Germinal center (tissue), 1 donor: Measurements from ENCODE around the gene ALK.

ENCODE experiments used
- DNase-seq: peaks from one replicate; pipeline ENCODE4 v3.0.0; 2012; ENCODE audit warnings: mixed read lengths, low spot score

ALK gene

GRCh38 chr2:29487967-29488555, 433.3 kb downstream of the ALK start:
- no peak for DNase-seq

GRCh38 chr2:29485631-29486030, 435.8 kb downstream of the ALK start:
- DNase-seq = no peak

GRCh38 chr2:29485117-29485516, 436.3 kb downstream of the ALK start:
- DNase-seq = no peak

- no peak for DNase-seq
Measured at GRCh38 chr2:29482867-29483266, 438.5 kb downstream of the ALK start.

GRCh38 chr2:29482348-29482747, 439.0 kb downstream of the ALK start:
- DNase-seq = no peak

GRCh38 chr2:29481313-29481712, 440.1 kb downstream of the ALK start:
- no peak for DNase-seq

- no peak for DNase-seq
Measured at GRCh38 chr2:29480426-29480825, 441.0 kb downstream of the ALK start.

- DNase-seq = no peak
Measured at GRCh38 chr2:29479401-29479800, 442.0 kb downstream of the ALK start.

GRCh38 chr2:29478641-29479040, 442.7 kb downstream of the ALK start:
- no peak for DNase-seq

- DNase-seq = no peak
Measured at GRCh38 chr2:29477186-29477585, 444.2 kb downstream of the ALK start.

GRCh38 chr2:29475499-29475898, 445.9 kb downstream of the ALK start:
- DNase-seq = no peak

GRCh38 chr2:29469961-29470360, 451.4 kb downstream of the ALK start:
- no peak for DNase-seq

GRCh38 chr2:29469516-29469915, 451.9 kb downstream of the ALK start:
- no peak for DNase-seq

- DNase-seq = no peak
Measured at GRCh38 chr2:29463181-29463900, 458.0 kb downstream of the ALK start.

GRCh38 chr2:29462293-29462692, 459.1 kb downstream of the ALK start:
- no peak for DNase-seq

GRCh38 chr2:29460190-29460589, 461.2 kb downstream of the ALK start:
- DNase-seq = no peak

- no peak for DNase-seq
Measured at GRCh38 chr2:29459445-29460179, 461.8 kb downstream of the ALK start.

- no peak for DNase-seq
Measured at GRCh38 chr2:29456429-29456828, 465.0 kb downstream of the ALK start.

- no peak for DNase-seq
Measured at GRCh38 chr2:29455200-29455860, 466.1 kb downstream of the ALK start.

GRCh38 chr2:29452036-29452435, 469.4 kb downstream of the ALK start:
- no peak for DNase-seq

GRCh38 chr2:29450596-29451222, 470.7 kb downstream of the ALK start:
- no peak for DNase-seq

- DNase-seq = no peak
Measured at GRCh38 chr2:29449499-29449898, 471.9 kb downstream of the ALK start.
